GM19099 (cell line): ENCODE measurements around the gene GNG8.
A peak's percentile ranks its signal among the peaks of the same experiment; 100 is the strongest.

Source experiments
- POLR2A ChIP-seq: IDR thresholded peaks from 3 replicates; pipeline ENCODE4 v1.6.1; 2011; ENCODE audit warnings: low read depth; ENCODE audit not compliant: insufficient read length; ENCODE audit errors: extremely low read depth

The GNG8 gene

DNA sequence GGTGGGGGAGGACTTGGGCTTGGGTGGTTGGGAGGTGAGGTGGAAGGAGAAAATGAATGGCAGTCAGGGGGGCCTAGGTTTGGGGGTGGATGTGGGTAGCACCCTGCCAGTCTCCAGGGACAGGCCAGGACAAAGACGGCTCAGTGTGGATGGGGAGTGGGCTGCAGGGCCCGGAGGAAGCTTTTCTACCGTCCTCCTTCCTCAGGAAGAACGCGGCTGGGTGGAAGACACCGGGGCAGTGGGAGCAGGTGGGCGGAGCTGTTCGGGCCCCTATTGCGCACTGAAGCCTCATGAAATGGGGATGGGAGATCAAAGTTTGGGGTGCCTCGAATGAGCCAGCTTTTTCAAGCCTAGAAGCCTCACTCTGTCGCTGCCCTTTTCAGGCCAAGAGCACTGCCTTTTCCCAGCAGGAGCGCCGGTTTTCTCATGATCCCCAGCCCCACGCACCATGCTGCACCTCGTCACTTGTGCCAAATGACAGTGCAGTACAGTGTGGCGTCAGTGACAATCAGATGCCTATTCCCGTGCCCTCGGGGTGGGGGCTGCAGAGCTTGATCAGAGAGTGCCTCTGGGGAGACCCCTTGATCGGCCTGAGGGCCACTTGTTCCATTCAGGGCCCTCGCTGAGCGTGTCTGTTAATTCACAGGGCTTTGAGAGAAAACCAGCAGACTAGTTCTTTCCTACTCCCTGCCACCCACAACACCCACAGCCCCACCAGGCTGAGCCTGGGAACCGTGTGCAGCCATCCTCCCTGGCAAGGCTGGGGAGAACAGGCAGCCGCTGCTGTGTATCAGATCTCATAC, 33.4 kb downstream of the GNG8 start:
- no peak for TF ChIP-seq POLR2A

DNA sequence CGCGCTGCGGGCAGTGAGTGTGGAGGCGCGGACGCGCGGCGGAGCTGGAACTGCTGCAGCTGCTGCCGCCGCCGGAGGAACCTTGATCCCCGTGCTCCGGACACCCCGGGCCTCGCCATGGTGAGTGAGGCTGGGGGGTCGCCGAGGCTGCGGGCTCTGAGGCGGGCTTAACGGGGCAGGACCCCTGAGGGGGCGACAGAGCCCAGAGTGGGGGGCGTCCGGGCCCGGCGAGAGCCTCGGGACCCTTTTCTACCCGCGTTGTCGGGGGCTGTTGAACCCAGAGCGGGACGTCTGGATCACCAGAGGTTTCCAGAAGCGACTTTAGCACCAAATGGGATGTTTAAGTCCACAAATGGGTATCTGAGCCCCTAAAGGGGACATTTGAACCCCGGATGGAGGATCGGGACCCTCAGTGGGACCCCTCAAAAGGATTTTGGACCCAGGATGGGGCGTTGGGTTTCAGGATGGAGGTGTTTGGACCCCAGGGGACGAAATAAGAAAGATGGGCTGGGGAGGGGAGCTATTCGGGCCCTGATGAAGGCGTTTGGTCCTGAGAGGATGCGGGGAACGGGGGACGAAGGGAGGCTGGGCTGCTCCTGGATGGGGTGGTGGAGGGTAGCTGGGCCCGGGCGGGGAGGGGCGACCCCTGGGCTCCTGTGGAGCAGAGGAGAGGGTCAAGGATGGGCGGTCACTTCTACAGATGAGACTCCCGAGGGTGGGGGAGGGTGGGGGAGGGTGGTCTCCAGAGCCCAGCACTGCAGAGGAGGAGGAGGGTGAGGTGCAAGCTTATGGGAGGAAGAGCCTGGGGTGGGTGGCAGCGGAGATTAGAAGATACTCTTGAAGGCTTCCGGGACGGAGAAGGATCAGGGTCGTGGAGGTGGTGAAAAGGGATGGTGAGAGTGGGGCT, 34.4 kb downstream of the GNG8 start, which contains the start of gene CALM3:
CALM3 (plus strand) TSS at position 13 of the 907 bp plus-strand sequence; CDS start at position 118, 105 bp downstream.
- TF ChIP-seq POLR2A, result peak; percentile 88

DNA sequence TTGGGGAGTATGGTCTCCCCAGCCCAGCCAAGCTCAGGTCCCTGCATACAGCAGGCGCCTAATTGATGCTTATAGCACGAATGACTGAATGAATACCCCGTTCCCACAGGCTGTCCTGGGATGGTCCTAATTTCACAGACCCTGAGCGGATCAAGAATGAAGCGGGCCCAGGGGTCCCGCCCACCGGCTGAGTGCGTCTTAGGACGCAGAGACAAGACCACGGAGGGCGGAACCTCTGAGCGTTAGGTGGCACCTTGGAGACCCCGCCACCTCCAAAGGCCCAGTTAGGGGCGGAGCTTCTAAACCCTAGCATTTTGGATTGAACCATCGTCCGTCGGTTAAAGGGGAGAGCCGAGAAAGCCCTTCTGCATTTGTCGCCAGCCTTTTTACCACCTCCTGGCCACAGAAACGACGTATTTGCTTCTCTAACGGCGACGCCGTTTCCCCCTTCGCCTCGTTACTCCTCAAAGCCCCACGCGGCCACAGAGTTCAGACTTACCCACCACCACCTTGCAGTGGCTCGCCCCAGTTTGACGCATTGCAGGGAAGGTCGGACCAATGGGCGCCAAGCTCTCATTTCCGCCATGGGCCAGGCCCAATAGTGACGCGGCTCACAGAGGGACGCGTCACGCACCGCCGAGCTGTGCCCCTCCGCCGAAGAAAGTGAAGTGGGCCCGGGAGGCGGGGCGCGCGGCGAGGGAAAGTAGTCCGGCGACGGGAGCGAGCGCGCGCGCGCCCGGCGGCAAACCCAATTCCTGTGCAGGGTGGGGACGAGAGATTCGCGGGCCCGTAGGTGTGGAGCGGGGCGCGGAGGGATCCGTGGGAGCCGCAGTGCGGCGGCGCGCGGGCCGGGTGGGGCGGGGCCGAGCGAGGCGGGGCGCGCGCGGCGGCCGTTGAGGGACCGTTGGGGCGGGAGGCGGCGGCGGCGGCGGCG, 35.4 kb downstream of the GNG8 start:
- TF ChIP-seq POLR2A, result peak; percentile 86

DNA sequence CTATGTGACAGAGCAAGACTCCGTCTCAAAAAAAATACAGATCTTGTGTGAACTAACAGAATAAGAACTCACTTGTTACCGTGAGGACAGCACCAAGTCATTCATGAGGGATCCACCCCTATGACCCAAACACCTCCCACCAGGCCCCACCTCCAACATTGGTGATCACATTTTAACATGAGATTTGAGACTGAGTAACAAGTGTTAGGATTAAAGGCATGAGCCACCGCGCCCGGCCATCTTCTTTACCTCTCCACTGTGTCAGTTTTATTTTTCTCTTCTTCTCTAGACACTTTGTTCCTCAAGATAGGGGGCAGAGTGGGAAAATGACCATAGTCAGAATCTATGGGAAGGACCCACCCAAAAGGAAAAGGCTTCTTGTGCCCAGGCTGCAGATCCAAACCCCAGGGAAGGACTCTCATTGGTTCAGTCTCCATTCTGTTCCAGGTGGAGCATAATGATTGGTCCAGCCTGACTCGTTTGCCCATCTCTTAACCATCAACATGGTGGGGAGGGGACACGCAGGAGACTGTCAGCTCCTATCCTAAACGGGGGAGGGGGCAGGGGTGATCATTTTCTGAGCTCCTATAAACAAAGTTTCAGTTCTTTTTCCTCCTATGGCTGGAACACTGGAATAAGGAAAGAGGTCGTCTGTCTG, 36.2 kb downstream of the GNG8 start:
- no peak for TF ChIP-seq POLR2A

DNA sequence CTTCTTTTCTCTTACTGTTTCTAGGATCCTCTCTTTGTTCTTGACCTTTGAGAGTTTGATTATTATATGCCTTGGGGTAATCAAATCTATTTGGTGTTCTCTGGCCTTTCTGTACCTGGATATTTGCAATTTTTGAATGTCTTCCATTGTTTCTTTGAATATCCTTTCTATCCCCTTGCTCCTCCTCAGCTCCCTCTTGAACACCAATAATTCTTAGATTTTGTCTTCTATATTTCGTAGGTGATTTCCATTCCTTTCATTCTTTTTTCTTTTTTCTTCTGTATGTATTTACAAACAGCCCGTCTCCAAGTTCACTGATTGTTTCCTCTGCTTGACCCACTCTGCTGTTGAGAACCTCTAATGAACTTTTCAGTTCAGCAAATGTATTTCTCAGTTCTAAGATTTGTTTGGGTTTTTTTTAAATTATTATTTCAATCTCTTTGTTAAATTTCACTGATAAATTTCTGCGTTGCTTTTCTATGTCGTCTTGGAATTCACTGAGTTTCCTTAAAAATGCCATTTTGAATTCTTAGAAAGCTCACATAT, 37.6 kb downstream of the GNG8 start:
- no peak for TF ChIP-seq POLR2A

DNA sequence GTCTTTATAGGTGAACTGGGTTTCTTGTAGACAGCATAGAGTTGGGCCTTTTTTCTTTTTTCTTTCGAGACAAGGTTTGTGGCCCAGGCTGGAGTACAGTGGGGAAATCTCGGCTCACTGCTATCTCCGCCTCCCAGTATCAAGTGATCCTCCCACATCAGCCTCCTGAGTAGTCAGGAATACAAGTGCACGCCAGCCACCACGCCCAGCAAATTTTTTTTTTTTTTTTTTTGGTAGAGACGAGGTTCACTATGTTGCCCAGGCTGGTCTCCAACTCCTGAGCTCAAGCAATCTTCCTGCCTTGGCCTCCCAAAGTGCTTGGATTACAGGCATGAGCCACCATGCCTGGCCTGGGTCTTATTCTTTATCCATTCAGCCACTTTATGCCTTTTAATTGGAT, 40.0 kb downstream of the GNG8 start:
- TF ChIP-seq POLR2A, result no peak

DNA sequence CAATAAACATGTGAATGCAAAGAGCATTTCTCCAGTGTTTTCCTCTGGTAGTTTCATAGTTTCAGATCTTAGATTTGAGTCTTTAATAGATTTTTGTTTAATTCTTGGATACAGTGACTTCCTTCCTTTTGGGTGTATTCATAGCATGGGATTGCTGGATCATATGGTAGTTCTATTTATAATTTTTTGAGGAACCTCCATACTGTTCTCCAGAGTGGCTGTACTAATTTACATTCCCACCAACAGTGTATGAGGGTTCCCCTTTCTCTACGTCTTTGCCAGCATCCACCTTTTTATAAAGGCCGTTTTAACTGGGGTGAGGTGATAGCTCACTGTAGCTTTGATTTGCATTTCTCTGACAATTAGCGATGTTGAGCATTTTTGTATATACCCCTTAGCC, 44.1 kb downstream of the GNG8 start:
- no peak for TF ChIP-seq POLR2A

DNA sequence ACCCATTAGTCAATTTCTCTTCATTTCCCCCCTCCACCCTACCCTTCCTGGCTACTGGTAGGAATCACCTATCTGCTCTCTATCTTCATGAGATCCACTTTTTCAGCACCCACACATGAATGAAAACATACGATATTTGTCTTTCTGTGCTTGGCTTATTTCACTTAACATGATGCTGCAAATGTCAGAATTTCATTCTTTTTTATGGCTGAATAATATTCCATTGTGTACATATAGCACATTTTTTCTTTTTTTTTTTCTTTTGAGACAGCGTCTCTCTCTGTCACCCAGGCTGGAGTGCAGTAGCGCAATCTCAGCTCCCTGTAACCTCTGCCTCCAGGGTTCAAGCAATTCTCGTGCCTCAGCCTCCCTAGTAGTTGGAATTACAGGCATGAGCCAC, 44.7 kb downstream of the GNG8 start:
- no peak for TF ChIP-seq POLR2A

DNA sequence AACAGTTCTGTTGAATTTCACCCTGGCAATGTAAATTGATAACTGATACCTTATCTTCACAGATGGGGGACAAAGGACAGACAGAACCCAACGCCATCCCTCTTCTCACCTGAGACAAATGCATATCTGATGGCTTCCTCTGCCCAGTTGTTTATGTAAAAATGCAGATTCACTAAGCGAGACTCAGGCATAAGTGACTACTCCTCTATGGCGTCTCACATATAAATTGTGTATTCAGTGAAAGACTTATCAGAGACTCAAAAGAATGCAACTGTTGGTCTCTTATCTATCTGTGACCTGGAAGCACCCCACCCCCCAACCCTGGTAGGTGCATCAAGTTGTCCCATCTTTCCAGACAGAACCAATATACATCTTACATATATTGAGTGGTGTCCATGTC, 48.1 kb downstream of the GNG8 start:
- TF ChIP-seq POLR2A, result no peak

DNA sequence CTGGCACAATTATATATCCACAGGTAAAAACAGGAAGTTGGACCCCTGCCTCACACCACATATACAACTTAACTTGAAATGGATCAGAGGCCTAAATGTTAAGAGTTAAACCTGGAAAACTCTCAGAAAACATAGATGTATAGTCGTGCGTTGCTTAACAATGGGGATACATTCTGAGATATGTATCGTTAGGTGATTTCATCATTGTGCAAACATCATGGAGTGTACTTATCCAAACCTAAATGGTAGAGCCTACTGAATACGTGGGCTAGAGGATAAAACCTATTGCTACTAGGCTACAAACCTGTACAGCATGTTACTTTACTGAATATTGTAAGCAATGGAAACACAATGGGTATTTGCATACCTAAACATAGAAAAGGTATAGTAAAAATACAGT, 49.7 kb downstream of the GNG8 start:
- no peak for TF ChIP-seq POLR2A

DNA sequence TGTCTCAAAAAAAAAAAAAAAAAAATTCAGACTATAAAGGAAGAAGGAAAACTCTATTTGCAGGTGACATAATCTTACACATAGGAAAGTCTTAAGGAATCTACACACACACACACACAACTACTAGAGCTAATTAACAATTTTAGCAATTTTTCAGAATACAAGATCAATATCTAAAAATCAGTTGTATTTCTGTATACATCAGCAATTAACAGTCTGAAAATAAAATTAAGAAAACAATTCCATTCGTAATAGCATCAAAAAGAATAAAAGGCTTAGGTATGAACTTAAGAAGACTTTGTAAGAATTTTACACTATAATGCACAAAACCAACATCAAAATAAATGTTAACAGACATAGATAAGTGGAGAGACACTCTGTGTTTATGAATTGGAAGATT, 50.5 kb downstream of the GNG8 start:
- TF ChIP-seq POLR2A, result no peak
